Smooth muscle cell of the brain vasculature (primary cell): ENCODE data around the gene TULP1.

Experiments
- DNase-seq: peaks from one replicate; pipeline ENCODE4 v3.0.0-alpha.2; 2012; ENCODE audit warnings: low read depth, low spot score

Gene TULP1

GRCh38 chr6:35496841-35497570, 15.7 kb downstream of the TULP1 start, which contains the start of gene TEAD3:
TEAD3 (minus strand) TSS chr6:35497079.
- no peak for DNase-seq

GRCh38 chr6:35496036-35496840, 16.5 kb downstream of the TULP1 start:
- DNase-seq: no peak

GRCh38 chr6:35495258-35496035, 17.2 kb downstream of the TULP1 start:
- no peak for DNase-seq

GRCh38 chr6:35494161-35494563, 18.5 kb downstream of the TULP1 start:
- DNase-seq: no peak

- DNase-seq: no peak
Observed at GRCh38 chr6:35493307-35493983, 19.3 kb downstream of the TULP1 start.

- no peak for DNase-seq
Observed at GRCh38 chr6:35492974-35493284, 19.8 kb downstream of the TULP1 start.

GRCh38 chr6:35492258-35492973, 20.3 kb downstream of the TULP1 start:
- DNase-seq: no peak

- DNase-seq: no peak
Observed at GRCh38 chr6:35491558-35492257, 21.0 kb downstream of the TULP1 start.

GRCh38 chr6:35490821-35491557, 21.7 kb downstream of the TULP1 start:
- no peak for DNase-seq

- no peak for DNase-seq
Observed at GRCh38 chr6:35489995-35490791, 22.5 kb downstream of the TULP1 start.

- no peak for DNase-seq
Observed at GRCh38 chr6:35489066-35489465, 23.6 kb downstream of the TULP1 start.

- DNase-seq: no peak
Observed at GRCh38 chr6:35488517-35488862, 24.2 kb downstream of the TULP1 start.

DNA sequence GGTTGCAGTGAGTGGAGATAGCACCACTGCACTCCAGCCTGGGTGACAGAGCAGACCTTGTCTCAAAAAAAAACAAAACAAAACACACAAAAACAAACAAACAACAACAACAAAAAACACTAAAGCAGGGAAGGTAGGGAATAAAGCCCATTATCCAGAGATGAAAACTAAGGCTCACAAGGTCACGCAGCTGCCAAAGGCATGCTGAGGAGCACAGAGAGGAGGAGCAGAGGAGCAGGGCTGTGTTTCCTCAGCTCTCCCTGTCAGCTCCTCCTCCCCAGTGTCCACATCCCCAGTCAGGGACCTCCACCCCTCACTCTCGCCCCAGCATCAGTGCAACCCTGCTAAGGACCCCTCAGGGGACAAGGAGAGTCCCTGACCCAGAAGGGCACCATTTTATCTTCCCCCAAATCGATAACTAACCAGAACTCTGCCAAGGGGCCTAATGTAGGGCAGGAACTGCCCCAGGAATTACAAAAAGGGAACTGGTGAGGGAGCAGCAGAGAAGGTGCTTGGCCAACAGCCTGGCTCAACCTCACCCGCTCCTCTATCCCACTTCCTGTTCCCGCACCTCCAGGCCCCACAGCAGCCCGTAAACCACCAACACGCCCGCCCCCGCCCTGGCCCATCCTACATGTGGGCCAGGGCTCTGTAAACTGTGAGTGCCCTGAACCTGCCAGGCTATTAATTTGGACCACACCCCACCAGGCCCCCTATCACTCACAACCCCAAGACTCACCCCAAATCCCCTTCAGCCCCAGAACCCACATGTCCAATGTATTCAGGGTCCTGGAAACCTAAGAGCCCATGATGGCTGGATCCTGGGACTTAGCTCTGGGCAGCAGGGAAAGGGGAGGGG, 24.8 kb downstream of the TULP1 start:
- no peak for DNase-seq

DNA sequence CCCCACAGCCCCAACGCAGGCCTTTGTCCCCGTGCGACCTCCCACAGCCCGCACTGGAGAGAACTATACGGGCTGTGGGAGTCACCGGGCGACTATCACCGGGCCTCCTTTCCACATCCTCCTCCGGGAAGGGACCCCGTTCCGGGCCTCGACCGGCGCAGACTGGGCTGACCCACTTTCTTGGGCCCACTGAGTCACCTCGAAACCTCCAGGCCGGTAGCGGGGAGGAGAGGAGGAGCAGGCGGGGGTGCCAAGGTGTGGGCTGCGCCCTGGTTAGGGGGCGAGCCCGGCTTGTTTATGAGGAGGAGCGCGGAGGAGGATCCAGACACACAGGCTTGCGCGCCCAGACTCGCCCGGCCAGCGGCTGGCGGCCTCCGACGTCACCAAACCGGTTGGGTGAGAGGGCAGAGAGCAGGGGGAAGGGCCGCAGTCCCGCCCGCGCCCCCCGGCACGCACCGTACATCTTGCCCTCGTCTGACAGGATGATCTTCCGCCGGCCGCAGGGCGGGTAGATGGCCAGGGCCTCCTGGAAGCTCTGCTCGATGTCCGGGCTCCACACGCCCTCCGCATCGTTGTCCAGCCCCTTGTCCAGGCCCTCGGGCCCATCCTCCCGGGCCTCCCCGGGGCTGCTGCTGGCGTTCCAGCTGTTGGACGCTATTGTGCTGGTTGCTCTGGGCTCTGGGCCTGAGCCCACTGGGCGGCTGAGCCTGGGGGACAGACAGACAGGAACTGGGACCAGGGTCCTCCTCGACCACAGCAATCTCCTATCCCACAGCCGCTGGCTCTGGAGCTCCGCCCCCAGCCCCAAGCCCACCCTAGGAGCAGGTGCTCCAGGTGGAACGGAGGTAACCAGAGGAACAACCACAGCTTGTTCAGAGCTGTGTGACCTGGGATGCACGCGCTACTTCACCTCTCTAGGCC, 26.4 kb downstream of the TULP1 start:
- DNase-seq: no peak

DNA sequence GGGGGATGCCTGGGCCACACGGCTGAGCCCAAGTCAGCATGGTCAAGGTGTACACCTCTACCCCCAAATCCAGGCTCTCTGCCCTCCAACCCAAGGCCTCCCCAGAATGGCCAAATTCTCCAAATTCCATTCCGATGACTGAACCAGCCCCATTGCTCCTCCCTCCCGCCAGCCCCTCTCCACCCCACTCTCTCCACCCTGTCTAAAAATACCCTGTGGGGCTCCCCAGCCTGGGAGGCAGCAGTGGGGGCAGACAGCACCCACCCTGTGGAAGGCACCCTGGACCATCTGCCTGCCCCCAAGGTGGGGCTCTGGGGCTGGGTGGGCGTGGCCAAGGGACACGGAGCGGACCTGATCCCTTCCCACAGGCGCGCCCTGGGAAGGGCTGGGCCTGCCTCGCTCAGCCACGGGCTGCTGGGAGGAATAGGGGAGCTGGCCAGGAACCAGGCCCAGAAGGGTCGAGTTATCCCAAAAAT, 27.3 kb downstream of the TULP1 start:
- DNase-seq: no peak

DNA sequence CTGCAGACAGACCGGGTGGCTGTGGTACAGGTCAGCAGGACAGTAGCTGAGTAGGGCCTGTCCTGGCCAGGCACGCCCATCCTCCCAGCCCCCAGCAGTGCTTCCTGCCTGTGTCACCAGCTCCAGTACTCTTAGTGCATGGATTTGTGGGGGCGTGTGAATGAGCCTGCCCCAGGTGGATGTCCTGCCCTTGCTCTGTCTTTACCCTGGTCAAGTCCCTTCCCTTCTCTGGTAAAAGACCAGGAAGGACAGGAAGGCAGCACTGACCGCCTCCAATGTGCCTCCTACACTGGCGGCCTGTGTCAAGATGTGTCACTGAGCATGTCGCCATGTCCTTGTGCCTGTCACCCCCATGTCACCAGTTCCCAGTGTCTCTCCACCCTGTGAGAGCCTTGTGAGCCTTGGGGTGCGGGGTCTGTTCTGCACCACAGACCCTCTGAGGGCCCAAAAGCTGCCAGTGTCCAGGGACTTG, 27.7 kb downstream of the TULP1 start:
- DNase-seq: no peak
